GM19395 (cell line): ENCODE results near the gene CSNK1G3.
A peak's percentile ranks its signal among the peaks of the same experiment; 100 is the strongest.

Experiments used
- ATAC-seq: cut with Tn5 transposase; IDR thresholded peaks from one replicate; pipeline ENCODE4 v1.9.1; 2021; ENCODE audit warnings: mild to moderate bottlenecking, moderate library complexity; ENCODE audit not compliant: unreplicated experiment

CSNK1G3 gene

DNA sequence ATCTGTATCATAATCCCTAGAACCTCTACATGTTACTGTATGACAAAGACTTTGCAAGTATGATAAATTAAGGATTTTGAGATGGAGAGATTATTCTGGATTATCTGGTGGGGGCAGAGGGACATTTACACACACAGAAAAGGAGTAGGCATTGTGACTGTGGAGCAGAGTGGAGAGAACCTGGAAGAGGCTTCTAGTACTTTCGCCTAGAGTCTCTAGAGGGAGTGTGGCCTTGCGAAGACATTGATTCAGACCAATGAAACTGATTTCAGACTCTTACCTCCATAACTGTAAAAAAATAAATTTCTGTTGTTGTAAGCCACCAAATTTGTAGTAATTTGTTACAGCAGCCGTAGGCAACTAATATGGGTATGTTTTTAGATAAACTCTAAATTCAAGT, 45.9 kb downstream of the CSNK1G3 start:
- ATAC-seq = no peak

DNA sequence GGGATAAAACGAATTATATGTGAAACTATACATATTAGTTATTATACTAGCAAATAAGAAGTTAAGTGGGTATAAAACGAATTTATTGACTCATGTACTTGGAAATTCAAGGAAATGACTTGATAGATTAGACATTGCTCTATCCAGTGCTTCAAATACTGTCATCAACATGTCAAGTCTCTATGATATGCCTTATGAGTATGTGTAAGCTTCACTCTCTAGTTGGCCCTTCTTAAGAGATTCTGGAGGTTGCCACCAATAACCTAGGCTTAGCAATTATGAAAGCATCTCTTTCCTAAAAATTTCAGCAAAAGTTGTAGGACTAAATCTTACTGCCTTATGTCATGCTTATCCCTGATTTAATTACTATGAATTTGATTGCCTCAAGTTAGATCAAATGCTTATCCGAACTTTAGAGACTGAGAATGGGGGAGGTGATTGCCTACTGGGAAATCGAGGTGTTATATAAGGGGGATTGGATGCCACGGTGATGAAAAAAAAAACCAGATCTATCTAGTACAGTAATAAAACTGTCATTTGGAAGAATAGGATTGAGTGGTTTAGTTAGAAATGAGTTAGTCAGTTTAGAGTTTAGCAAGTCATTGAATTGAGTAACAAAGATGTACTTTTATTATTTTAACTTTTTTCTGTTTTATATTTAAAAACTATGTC, 46.9 kb downstream of the CSNK1G3 start:
- ATAC-seq = no peak

DNA sequence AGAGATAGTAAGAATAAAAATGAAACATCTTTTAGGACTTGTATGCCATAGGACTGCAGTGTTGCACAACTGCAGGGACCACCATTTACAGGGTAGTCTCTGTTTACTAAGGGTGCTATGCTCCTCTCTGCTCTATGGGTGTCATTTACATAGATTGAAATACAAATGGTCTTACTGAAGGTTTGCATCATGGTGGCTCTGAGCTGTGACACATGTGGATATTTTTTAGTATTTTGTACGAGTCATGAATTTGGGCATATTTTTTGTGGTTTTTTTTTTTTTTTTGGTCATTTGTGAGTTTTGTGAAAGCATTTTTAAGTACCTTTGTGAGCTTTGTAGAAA, 47.4 kb downstream of the CSNK1G3 start:
- no peak for ATAC-seq

DNA sequence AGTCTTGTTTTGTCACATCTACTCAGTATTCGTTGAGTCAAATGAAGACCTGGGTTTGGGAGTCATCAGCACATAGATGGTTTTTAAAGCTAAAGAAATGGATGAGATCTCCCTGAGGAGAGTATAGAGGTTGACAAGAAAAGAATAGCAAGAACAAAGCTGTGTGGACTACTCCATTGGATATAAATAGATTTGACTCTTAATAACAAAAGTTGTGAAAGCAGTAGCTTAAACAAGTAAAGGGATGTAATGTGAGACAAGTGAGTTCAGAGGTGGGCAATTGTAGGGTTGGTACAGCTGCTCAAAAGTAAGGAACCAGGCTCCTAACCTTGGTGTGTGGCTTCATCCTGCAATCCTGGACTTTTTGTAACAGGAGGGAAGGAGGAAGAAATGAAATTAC, 49.3 kb downstream of the CSNK1G3 start:
- no peak for ATAC-seq

DNA sequence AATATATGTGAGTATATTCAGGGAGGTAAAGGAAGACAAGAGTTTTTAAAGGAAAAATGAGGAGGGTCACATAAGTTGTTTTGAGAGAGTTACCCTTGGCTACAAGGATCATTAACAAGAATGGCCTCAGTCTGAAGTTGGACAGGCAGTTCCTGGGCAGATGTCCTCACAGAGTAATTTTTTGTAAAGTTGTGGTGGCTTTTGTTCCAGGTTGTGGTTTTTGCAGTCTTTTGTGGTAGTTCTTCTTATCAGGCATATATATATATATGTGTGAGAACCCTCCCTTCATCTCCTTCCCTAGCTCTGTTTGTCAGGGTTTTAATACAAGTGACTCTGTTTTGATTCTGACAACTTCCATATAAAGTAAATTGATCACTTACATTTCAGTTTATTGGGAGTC, 60.0 kb downstream of the CSNK1G3 start:
- ATAC-seq = no peak

GRCh38 chr5:123578390-123578789, 66.4 kb downstream of the CSNK1G3 start:
- no peak for ATAC-seq

GRCh38 chr5:123579410-123579809, 67.4 kb downstream of the CSNK1G3 start:
- no peak for ATAC-seq

DNA sequence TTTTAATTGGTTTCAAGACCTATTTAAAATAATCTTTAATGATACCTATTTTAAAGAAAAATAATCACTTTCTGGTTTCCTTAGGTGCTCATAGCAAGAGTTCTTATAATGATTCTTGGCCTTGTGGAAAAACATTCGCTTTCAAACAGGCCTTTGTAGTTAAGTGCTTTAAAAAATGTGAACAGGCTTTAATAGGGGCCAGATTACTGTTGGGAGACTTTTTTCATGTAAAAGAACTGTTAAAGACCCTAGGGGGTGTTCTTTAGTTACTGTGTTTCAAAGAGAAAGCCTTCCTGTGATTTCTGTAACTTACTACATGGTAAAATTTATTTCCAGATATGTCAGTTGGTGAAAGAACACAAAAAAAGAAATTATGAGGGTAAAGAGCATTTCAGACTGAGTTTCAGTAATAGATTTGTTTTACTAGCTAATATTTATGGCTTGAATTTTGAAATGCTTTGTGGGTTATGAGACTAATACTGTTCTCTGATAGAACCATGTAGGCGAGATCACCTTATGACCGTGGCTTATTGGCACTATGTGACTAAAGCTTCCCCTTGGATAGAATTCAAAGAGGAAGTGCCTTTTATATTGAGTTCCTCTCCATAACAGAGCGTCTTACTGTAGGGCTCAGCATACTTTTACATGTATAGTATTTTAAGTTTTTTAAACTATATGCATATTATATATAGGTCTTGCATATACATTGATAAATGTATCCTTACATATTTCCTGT, 70.7 kb downstream of the CSNK1G3 start:
- no peak for ATAC-seq

- no peak for ATAC-seq
Measured at GRCh38 chr5:123585871-123586270, 73.9 kb downstream of the CSNK1G3 start.

GRCh38 chr5:123594434-123594833, 82.5 kb downstream of the CSNK1G3 start:
- no peak for ATAC-seq

- ATAC-seq = no peak
Measured at GRCh38 chr5:123597018-123597417, 85.0 kb downstream of the CSNK1G3 start.

GRCh38 chr5:123598028-123598689, 86.2 kb downstream of the CSNK1G3 start:
- no peak for ATAC-seq

- no peak for ATAC-seq
Measured at GRCh38 chr5:123599171-123599570, 87.2 kb downstream of the CSNK1G3 start.

DNA sequence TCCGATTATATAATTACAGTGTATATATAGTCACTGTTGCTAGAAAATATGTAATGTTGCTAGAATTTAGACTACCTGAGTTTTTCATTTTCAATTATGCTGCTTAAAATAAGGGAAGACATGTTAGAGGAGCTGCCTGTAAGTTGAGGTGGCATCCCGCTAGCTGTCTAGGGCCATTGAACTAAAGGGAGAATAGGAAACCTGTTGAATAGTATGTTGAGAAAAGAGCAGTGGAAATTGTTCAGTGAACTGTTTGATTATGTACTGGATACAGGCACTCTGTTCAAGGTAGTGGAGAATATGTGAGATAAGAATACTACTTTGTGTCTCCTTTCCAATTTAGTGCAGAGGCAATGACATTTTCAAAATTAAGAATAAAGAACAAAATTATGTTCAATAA, 89.6 kb downstream of the CSNK1G3 start:
- ATAC-seq = no peak

GRCh38 chr5:123605822-123606221, 93.8 kb downstream of the CSNK1G3 start:
- ATAC-seq = peak; percentile 80

- no peak for ATAC-seq
Measured at GRCh38 chr5:123610209-123610608, 98.2 kb downstream of the CSNK1G3 start.

DNA sequence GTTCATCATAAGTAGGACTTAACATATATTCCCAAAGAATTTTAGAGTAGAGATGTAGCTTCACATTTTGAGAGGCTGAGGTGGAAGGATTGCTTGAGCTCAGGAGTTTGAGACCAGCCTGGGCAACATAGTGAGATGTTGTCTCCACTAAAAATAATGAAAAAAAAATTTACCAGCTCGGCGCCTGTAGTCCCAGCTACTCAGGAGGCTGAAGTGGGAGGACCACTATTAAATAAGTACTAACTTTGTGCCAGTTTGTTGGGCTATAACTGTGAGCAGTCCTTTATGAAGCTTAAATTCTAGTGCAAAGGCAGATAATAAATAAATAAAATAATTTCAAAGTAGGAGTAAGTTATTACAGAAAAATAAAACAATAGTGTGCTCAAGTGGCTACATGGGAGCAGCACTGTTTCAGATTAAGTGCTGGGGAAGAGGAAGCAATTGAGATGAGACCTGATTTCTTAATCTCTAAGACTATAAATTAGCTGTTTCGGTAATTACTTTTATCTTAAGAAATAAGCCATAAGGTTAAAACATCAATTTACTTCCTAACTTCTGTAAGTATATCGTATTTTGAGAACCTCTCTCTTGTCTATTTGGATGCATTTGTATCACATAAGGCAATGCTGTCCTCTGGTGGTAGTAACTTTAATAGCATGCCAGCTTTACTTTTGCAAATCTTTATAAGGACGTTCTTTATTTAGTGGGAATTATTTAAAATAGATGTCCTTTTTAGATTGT, 98.9 kb downstream of the CSNK1G3 start:
- ATAC-seq = peak; percentile 87

- ATAC-seq = peak; percentile 22
Measured at GRCh38 chr5:123611406-123611709, 99.4 kb downstream of the CSNK1G3 start.

- ATAC-seq = no peak
Measured at GRCh38 chr5:123617561-123617960, 105.6 kb downstream of the CSNK1G3 start.

DNA sequence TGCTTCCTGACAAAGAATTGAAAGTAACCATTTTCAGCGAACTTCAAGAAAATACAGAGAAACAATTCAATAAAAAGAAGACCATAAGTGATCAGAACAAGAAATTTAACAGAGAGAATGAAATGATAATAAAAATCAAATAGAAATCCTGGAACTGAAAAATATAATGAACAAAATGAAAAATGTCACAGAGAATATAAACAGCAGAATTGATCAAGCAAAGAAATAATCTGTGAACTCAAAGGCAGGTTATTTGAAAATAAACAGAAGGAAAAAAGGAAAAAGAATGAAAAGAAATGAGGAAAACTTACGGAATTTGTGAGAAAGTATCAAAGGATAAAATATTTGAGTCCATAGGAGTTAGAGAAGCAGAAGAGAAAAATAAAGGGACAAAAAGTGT, 114.1 kb downstream of the CSNK1G3 start:
- no peak for ATAC-seq

GRCh38 chr5:123628860-123629544, 117.0 kb downstream of the CSNK1G3 start:
- no peak for ATAC-seq
